ENCODE data around the gene PARD6A. TPM values are rescaled to one million over a fixed set of nuclear protein-coding genes. Genes with fewer than 3 reads are reported as not detected.
A peak's percentile ranks its signal among the peaks of the same experiment; 100 is the strongest.

The PARD6A gene
- polyA plus RNA-seq, 4 donors: 2.8 to 3.5 (median 3.3) TPM

DNA sequence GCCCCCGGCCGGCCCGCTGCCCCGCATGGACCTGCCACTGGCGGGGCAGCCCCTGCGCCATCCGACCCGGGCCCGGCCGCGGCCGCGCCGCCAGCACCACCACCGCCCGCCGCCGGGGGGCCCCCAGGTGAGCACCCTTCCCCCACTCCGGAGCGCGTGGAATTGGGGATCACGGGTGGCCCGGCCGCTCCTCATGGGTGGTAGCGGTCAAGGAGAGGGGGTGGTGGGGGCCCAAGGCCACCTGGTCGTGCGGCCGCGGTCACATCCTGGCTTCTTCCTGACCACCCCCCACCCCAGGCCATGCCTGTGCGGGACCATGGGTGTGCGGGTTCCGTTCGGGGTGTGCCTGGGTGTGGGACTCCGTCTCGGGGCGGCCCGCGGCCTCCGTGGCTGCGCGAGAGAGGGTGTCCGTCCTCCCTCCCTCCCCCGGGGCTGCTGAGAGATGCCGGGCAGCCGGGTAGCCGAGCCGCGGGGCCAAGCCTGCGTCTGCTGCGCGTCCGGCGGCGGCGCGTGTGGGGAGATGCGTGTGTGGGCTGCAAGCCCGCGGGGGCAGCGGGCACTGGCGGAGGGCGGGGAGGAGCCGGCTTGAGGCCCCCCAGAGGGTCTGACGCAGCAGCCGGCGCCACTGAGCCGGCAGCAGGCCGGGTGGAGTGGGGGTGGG lies 7.5 kb upstream of the PARD6A start:
- DNase-seq (ENCODE audit: low read depth in 4 of 4, low spot score in 3 of 4): no peak

DNA sequence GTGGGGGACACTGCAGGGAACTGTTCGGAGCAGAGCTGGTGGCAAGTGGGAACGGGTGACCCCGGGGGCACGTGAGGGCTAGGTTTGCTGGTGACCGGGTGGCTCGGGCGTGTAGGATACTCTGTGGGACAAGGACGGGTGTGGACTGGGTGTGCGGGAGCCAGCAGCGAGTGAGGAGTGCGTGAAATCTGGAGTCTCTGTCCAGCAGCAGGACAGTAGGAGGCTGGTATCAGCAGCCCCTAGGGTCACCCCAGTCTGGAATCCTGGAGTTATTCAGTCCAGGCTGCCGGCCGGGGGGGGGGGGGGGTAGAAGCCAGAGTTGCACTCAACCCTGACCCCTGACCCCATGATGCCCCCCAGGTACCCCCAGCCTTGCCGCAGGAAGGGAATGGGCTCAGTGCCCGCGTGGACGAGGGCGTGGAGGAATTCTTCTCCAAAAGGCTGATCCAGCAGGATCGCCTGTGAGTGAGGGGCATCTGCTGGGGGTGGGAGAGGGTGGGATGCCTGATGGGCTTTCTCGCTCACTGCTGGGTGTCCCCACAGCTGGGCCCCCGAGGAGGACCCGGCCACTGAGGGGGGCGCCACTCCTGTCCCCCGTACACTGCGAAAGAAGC lies 6.9 kb upstream of the PARD6A start:
- no peak for DNase-seq (ENCODE audit: low read depth in 4 of 4, low spot score in 3 of 4)

DNA sequence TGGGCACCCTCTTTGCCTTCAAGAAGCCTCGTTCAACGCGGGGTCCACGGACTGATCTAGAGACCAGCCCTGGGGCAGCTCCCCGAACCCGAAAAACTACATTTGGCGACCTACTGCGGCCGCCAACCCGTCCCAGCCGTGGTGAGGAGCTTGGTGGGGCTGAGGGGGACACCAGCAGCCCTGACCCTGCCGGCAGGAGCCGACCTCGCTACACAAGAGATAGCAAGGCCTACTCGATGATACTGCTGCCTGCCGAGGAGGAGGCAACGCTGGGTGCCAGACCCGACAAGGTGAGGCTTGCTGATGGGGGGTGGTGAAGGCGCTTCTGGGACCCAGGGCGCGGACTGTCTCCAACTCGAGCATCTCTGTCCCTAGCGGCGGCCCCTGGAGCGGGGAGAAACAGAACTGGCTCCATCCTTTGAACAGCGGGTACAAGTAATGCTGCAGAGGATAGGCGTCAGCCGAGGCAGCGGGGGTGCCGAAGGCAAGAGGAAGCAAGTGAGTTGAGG lies 6.3 kb upstream of the PARD6A start:
- DNase-seq (ENCODE audit: low read depth in 4 of 4, low spot score in 3 of 4): no peak

DNA sequence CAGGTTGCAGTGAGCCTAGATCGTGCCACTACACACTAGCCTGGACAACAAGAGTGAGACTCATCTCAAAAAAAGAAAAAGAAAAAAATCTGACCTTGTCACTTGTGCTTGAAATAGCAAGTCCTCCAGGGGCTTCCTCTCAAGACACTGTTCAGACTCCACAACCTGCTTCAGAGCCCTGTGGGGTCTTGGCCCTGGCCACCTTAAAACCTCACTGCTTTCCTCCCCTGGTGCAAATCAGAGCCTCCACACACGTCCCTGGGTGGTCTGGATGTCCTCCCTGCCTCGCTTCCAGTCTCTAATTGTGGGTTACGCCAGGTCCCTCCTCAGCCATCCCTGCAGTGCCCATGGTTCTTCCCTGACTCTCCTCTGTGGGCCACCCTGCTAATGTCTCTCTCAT lies 5.4 kb upstream of the PARD6A start:
- DNase-seq (ENCODE audit: low read depth in 4 of 4, low spot score in 3 of 4): no peak

DNA sequence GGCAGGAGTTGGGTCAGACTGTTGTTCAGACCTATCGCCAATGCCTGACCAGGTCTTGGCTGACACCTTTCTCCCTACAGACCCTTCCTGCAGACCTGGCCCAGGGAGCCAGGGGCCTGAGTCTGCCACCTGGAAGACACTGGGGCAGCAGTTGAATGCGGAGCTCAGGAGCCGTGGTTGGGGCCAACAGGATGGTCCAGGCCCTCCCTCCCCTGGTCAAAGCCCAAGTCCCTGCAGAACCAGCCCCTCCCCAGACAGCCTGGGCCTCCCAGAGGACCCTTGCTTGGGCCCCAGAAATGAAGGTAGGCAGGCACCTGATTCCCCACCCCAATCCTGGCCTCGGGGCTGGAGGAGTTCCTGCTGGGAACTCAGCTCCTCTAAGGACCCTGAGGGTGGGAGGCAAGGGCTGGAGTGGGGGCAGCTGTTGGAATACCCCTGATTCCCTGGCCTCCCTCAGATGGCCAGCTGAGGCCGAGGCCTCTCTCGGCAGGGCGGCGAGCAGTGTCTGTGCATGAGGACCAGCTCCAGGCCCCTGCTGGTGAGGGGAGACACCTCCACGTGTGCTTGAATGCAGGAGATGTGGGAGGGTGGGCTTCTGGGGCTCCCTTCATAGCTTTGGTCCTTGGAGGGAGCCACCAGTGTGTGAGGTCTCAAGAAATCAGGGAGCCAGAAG lies 4.3 kb upstream of the PARD6A start:
- no peak for DNase-seq (ENCODE audit: low read depth in 4 of 4, low spot score in 3 of 4)

DNA sequence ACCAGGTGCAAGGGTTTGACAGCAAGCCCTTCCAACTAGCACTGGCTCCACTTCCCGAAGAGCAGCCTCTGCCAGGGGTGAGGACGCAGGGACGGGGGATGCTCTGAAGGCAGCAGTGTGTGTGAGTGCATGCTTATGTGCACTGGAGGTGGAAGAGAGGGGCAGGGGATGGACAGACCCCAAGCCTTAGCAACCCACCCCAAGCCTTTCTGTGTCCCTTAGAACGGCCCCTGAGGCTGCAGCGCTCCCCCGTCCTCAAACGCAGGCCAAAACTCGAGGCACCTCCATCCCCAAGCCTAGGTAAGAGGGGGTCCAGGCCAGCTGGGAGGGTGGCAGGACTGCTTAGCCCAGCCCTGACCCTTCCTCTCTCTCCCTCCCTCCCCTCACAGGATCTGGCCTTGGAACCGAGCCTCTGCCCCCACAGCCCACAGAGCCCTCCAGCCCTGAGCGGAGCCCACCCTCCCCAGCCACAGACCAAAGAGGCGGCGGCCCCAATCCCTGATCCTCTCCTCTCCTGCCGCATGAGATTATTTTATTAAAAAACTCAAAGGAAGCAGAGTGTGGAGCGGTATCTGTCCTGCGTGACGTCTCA lies 3.6 kb upstream of the PARD6A start:
- DNase-seq (ENCODE audit: low read depth in 4 of 4, low spot score in 3 of 4): no peak

DNA sequence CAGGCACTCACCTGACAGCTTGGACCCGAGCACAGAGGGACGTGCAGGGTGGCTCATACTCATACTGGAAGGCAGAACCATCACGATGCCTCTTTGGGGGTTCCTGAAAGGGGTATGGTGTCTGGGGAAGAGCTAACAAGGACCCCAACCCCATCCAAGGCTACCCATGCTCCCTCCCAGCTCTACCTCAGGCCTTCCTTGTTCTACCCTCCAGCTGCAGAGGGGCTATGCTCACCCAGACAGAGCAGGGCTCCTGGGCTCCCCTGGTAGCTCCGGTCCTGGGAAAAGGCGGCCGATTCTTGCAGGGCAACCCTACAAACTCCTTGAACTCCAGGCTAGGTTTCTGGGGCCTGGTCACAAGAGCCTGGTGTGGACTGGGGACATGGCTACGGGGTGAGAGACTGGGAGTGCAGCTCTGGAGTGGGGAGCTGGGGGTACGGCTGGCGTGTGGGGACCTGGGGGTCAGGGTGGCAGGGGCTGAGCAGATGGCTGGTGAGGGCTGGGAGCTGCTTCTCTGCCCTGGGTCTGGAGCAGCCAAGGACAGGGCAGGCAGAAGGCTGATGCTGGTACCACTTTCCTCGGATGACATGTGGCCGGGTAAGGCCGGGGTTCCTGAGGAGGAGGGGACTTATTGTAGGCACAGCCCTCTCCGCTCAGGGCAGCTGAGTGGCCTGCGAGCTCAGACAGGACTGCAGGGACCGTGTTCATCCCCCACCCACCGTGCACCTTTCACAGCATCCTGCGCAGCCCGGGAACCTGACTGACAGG lies 2.8 kb upstream of the PARD6A start:
- no peak for DNase-seq (ENCODE audit: low read depth in 4 of 4, low spot score in 3 of 4)

DNA sequence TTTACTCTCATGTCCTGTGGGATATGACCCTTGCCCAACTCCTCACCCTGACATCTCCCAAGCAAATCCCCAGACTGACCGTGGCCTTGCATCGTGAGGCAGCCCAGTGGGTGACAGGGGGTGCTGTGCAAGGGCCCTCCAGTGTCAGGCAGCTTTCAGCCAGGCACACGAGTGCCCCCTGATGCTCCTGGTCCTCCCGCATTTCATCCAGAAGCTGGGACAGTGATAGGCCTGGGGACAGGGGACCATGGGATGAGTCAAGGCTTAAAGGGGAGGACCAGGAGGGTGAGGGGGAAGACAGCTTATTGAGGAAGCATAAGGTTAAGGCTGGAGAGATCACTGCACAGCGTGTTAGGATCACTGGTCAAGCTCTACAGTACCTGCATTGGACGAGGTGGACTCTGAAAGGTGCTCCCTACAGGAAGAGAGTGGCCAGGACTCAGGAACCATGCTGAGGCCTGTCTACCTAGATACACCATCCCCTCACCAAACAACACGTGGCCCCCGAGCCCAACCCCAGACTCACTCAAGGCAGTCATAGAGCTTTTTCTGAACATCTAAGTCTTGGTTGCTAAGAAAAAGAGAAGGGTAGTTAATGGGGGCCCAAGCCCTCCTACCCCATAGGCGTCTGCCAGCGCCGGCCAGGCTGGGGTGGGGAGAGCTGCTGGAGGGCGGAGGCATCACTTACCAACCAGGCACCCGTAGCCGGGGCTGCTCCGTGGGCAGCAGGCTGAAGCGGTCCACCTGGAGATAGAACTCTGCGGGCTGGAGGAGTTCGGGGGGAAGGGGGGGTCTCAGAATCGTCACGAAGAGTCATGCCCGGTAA lies 1.7 kb upstream of the PARD6A start:
- no peak for DNase-seq (ENCODE audit: low read depth in 4 of 4, low spot score in 3 of 4)

DNA sequence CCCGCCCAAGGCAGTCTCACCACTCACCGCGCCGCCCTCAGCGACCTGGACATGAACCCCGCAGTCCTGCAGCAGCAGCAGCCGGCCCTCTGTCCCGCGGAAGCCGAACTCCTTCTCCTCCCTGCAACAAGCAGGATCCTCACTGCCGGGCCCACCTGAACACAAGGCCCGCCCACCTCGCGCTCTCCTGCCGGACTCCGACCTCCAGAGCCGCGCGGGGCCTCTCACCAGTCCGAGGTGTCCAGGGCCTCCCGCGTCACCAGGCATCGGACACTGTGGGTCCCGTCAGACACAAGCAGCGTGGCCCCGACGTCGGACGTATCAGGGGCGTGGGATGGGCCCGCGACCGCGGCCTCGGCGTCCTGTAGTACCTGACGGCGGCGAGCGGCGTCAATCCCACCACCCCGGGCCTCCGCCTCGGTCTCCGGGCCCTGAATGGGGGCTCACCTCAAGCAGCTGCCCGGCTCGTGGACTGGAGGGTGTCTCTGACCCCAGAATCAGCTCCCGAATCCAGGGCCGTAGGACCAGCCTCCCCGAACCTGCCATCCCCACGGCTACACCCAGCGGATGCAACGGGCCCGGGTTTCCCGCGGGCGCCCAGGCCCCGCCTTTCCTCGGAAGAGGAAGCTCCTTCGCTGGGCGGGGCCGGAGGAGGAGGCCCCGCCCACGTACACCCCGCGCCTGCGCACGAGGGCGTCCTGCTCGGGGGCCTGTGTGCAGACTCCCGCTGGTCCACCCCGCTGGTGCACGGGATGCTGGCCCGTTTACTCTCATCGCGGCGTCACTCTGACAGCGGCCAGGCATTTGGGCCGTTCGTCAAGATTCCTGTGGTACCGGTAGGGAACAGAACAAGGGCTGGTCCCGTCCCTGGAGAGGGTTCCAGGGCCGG lies 841 bp upstream of the PARD6A start, which contains the start of gene ACD:
TSS of gene ACD (minus strand) at position 586 of the 889 bp plus-strand sequence. CDS start at position 546, 40 bp downstream.
- peak; percentile 78 to 87 (median 85) for DNase-seq (ENCODE audit: low read depth in 4 of 4, low spot score in 3 of 4)

DNA sequence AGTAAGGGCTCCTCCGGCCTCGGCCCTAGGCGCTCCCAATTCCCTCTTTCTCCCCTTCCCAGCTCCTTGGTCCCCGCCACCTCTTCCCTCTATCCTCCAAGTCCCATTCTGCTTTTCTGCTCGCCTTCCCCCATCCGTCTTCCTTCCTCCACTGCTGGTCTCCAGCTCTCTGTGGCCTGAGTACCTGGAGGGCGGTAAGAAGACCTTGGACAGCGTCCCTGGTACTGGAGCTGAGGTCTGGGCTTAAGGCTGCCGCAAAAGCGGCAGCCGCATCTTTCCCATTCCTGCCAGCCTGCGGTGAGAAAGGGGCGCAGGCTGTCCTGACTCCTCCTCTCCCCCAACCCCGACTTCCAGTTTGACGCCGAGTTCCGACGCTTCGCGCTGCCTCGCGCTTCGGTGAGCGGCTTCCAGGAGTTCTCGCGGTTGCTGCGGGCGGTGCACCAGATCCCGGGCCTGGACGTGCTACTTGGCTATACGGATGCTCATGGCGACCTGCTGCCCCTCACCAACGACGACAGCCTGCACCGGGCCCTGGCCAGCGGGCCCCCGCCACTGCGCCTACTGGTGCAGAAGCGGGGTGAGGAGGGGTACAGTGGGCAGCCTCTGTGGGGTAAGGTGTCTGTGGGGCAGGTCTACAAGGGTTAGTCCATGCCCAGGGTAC lies 471 bp downstream of the PARD6A start:
- no peak for DNase-seq (ENCODE audit: low read depth in 4 of 4, low spot score in 3 of 4)

DNA sequence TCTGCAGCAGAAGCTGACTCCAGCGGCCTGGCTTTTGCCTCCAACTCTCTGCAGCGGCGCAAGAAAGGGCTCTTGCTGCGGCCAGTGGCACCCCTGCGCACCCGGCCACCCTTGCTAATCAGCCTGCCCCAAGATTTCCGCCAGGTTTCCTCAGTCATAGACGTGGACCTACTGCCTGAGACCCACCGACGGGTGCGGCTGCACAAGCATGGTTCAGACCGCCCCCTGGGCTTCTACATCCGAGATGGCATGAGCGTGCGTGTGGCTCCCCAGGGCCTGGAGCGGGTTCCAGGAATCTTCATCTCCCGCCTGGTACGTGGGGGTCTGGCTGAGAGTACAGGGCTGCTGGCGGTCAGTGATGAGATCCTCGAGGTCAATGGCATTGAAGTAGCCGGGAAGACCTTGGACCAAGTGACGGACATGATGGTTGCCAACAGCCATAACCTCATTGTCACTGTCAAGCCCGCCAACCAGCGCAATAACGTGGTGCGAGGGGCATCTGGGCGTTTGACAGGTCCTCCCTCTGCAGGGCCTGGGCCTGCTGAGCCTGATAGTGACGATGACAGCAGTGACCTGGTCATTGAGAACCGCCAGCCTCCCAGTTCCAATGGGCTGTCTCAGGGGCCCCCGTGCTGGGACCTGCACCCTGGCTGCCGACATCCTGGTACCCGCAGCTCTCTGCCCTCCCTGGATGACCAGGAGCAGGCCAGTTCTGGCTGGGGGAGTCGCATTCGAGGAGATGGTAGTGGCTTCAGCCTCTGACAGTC lies 1.3 kb downstream of the PARD6A start:
- DNase-seq (ENCODE audit: low read depth in 4 of 4, low spot score in 3 of 4): no peak

DNA sequence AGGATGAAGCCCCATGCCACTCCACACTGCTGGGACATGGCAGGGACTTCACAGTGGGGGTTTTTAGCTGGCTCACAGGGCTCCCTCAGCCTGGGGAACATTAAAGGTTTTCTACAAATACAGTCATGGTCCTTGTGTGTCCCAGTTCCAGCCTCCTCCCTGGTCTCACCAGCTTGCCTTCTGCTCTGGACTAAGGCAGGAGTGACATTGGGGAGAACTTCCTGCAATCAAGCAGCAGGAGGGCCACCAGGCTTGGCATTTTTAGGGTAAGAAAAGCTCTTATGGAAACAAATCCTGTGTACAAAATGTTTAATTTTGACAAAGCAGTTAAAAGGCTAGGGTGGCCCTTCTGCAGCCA lies 1.9 kb downstream of the PARD6A start:
- DNase-seq (ENCODE audit: low read depth in 4 of 4, low spot score in 3 of 4): no peak

DNA sequence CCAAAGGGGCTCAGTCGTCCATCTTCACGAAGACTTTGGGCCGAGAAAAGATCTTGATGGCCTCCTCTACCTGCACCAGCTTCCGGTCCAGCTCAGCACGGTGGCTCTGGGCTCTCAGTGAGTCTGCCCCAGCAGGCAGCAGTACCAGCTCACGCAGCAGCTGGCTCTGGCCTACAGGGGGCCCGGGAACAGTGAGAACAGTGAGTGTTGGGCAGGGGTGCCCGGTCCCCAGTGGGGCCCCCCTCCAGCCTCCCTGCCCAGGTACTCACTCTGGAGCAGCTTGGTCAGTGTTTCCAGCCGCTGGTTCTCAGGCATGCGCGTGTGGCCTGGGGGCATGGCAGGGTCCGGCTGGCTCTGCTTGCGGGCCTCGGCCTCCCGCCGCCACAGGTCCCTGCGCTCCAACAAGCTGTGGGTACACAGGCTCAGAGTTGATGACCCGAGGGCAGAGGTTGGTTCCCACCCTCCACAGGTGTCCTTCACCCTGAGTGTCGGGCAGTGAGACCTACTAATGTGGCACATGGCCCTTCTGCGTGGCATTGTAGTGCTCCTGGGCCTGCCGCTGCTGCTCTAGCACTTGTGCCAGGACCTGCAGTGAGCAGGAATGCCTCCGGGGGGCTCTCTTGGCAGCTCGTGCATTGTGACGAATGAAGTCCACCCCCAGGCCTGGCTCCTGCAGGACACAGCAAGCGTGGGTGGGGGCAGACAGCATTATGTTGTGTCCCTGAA lies 2.6 kb downstream of the PARD6A start:
- DNase-seq (ENCODE audit: low read depth in 4 of 4, low spot score in 3 of 4): no peak

DNA sequence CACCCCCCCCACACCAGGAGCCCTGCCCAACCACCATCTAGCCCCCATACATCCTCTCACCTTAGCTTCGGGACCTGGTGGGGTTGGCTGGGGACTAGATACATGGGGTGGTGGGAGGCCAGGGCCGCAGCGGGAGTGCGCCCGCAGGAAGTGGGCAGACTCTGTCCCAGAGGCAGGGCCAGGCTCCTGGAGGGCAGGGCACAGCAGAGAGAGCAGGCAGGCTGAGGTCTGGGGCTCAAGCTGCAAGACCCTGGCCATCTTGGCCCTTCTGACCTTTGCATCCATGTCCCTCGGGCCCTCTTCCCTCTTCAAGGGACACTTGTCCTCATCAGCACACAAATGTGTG lies 3.1 kb downstream of the PARD6A start:
- DNase-seq (ENCODE audit: low read depth in 4 of 4, low spot score in 3 of 4): no peak

DNA sequence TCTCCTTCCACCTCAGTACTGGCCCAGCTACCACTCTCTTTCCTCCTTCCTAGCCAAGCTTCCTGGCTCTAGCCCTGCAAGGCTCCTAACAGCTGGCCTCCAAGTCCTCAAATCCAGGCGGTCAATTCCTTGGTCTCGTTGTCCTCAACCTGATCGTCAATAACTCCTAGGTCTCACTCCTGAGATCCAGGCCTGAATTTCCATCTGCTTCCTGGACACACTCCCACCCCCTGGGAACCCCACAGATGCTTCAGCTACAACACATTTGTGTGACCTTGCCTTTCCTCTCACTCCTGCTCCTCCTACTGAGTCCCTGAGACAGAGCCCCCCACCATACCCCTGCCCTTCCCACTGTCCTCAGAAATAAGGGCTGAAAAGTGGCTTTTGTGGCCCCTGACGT lies 3.5 kb downstream of the PARD6A start:
- no peak for DNase-seq (ENCODE audit: low read depth in 4 of 4, low spot score in 3 of 4)

DNA sequence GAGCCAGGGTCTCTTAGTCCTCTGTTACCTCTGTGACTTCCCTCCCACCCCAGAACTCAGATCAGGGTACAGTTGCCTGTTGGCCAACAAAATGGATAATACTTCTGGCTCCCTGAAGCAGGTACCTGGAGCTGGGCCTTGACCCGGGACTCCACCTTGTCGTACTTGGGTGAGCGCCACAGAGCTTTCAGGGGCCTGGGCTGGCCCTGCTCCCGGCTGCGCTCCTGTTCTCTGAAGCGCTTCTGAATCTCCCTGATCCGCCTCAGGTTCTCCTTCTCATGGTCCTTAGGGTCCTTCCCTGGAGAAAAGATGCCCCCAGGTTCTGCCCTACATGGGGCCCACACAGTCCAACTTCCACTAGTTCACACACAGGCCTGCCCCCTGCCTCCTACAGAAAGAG lies 4.1 kb downstream of the PARD6A start:
- DNase-seq (ENCODE audit: low read depth in 4 of 4, low spot score in 3 of 4): no peak

DNA sequence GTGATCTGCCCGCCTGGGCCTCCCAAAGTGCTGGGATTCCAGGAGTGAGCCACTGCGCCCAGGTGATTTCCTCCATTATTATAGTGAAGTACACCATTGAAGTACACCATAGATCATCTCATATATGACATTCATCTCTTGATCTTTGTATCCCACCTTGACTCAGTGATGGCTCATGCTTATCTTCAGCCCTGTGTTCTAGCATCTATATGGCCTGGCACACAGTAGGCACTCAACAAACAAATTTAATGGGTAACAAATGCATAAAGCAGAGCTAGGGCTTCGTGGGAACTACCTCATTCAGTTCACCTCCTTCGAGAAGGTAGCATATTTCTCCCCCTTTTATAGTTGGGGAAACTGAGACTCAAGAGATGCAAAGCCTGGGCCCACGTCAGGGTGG lies 4.8 kb downstream of the PARD6A start:
- DNase-seq (ENCODE audit: low read depth in 4 of 4, low spot score in 3 of 4): no peak
